Erythroblast (primary cell): Measurements from ENCODE around the gene UNC13A.

Experiments
- GATA1 ChIP-seq: IDR thresholded peaks from 2 replicates; pipeline ENCODE4 v1.6.1; 2011; ENCODE audit warnings: low read depth, mild to moderate bottlenecking, control low read depth, low read length, moderate library complexity
- POLR2A ChIP-seq: IDR thresholded peaks from 2 replicates; pipeline ENCODE4 v1.6.1; 2011; ENCODE audit warnings: mild to moderate bottlenecking, low read length

DNA sequence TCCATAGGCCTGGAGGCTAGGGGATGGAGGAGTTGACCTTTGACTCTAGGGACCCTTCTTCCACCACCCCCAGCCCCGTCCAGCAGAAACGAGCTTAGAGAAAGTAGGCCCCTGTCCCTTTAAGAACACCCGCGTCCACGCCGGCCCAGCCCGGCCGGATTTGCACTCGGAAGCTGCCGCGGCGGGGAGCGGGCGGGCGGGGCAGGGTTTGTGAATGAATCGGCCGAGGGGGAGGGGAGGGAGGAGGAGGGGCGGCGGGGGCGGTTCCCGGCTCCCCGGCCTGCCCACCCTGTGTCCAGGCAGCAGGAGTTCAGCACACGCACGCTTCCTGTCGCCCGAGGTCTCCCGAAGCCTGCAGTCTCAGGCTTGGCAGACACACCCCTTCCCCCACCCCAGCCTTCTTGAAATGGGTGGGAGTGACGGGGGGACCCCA lies 1.5 kb downstream of the UNC13A start:
- TF ChIP-seq POLR2A = no peak
- TF ChIP-seq GATA1 = no peak
